ENCODE data around the gene QSOX1.
A peak's percentile ranks its signal among the peaks of the same experiment; 100 is the strongest.

The QSOX1 gene

GRCh38 chr1:180150982-180151381 lies 3.7 kb upstream of the QSOX1 start:
- DNase-seq: no peak

- DNase-seq: peak; percentile 68 to 88
Measured at GRCh38 chr1:180151508-180151907, 3.2 kb upstream of the QSOX1 start.

GRCh38 chr1:180152588-180152987 lies 2.1 kb upstream of the QSOX1 start:
- DNase-seq: no peak

GRCh38 chr1:180153032-180153431 lies 1.6 kb upstream of the QSOX1 start:
- DNase-seq: no peak

- DNase-seq: no peak
Measured at GRCh38 chr1:180154003-180154324, 705 bp upstream of the QSOX1 start.

- DNase-seq: no peak
Measured at GRCh38 chr1:180155182-180155682, 563 bp downstream of the QSOX1 start.

- DNase-seq: no peak
Measured at GRCh38 chr1:180156201-180156600, 1.5 kb downstream of the QSOX1 start.

- no peak for DNase-seq
Measured at GRCh38 chr1:180156631-180157091, 2.0 kb downstream of the QSOX1 start.

- DNase-seq: no peak
Measured at GRCh38 chr1:180157108-180157507, 2.4 kb downstream of the QSOX1 start.

GRCh38 chr1:180157576-180158057 lies 2.9 kb downstream of the QSOX1 start:
- DNase-seq: peak; percentile 90 to 98

- no peak for DNase-seq
Measured at GRCh38 chr1:180158149-180159147, 3.8 kb downstream of the QSOX1 start.

- no peak for DNase-seq
Measured at GRCh38 chr1:180160357-180160756, 5.7 kb downstream of the QSOX1 start.

GRCh38 chr1:180163041-180163440 lies 8.4 kb downstream of the QSOX1 start:
- DNase-seq: no peak

GRCh38 chr1:180165096-180165495 lies 10.4 kb downstream of the QSOX1 start:
- DNase-seq: no peak

GRCh38 chr1:180165509-180166435 lies 11.1 kb downstream of the QSOX1 start:
- DNase-seq: no peak

- no peak for DNase-seq
Measured at GRCh38 chr1:180166436-180166800, 11.7 kb downstream of the QSOX1 start.

- no peak for DNase-seq
Measured at GRCh38 chr1:180167021-180167701, 12.5 kb downstream of the QSOX1 start.

- no peak for DNase-seq
Measured at GRCh38 chr1:180167721-180168467, 13.2 kb downstream of the QSOX1 start.

GRCh38 chr1:180168786-180169639 lies 14.3 kb downstream of the QSOX1 start:
- peak; percentile 54 to 55 for DNase-seq

GRCh38 chr1:180169640-180170195 lies 15.0 kb downstream of the QSOX1 start:
- DNase-seq: no peak

Measured in NCI-H2081 (cell line).